PC-9 (cell line): ENCODE results near the gene ORAI3. TPM values are rescaled to one million over a fixed set of nuclear protein-coding genes. Genes with fewer than 3 reads are reported as not detected.

Experiments
- BruUV-seq: library from RNA; stranded (reverse); fragments of 400-500 nt; replicated peaks from 2 replicates; lab custom pipeline; 2021; lab: Mats Ljungman, UMichigan
- CTCF ChIA-PET: fragments of 300-600 bp; sonication (Branson Sonifier 250); formaldehyde crosslinking; loops from one replicate; lab custom pipeline; 2022; ENCODE audit warnings: antibody characterized with exemption; lab: Charles Lee
- POLR2A ChIA-PET: fragments of 300-600 bp; sonication (Branson Sonifier 250); formaldehyde crosslinking; loops from one replicate; lab custom pipeline; 2022; ENCODE audit warnings: antibody characterized with exemption; ENCODE audit not compliant: unreplicated experiment; lab: Charles Lee
- DNase-seq, 2 experiments: peaks; one replicate each; pipeline versions ENCODE4 v3.0.0 to v3.0.0-alpha.2; 2015 to 2022; ENCODE audit warnings: mixed read lengths in 1 of 2
- H2AFZ ChIP-seq: fragments of 200-600 bp; sonication (generic); 2 replicates; pipeline ENCODE4 v1.8.1; 2017; ENCODE audit warnings: antibody characterized with exemption
- H3F3A ChIP-seq: fragments of 200-600 bp; sonication (generic); 2 replicates; pipeline ENCODE4 v1.8.1; 2017; ENCODE audit warnings: antibody characterized with exemption, mild to moderate bottlenecking, low read depth; ENCODE audit not compliant: insufficient read depth
- H3K27ac ChIP-seq: fragments of 200-600 bp; sonication (generic); 2 replicates; pipeline ENCODE4 v1.6.1; 2016; ENCODE audit warnings: mixed run types
- H3K27me3 ChIP-seq: fragments of 200-600 bp; sonication (generic); 2 replicates; pipeline ENCODE4 v1.6.1; 2016; ENCODE audit warnings: low read depth, mixed run types; ENCODE audit not compliant: insufficient read depth
- H3K36me3 ChIP-seq: fragments of 200-600 bp; sonication (generic); 2 replicates; pipeline ENCODE4 v1.6.1; 2016; ENCODE audit warnings: low read depth, mixed run types
- H3K4me1 ChIP-seq: fragments of 200-600 bp; sonication (generic); replicated peaks from 2 replicates; pipeline ENCODE4 v1.6.1; 2016; ENCODE audit warnings: mixed run types; ENCODE audit not compliant: insufficient read depth
- H3K4me2 ChIP-seq: fragments of 200-600 bp; sonication (generic); 2 replicates; pipeline ENCODE4 v1.6.1; 2017; ENCODE audit warnings: mixed run types
- H3K4me3 ChIP-seq: fragments of 200-600 bp; sonication (generic); 2 replicates; pipeline ENCODE4 v1.6.1; 2016; ENCODE audit warnings: mixed run types
- H3K79me2 ChIP-seq: fragments of 200-600 bp; sonication (generic); 2 replicates; pipeline ENCODE4 v1.6.1; 2017; ENCODE audit warnings: low read depth, mixed run types
- H3K9me2 ChIP-seq: fragments of 200-600 bp; sonication (generic); 2 replicates; pipeline ENCODE4 v1.8.1; 2017; ENCODE audit warnings: mild to moderate bottlenecking; ENCODE audit not compliant: insufficient read depth
- H3K9me3 ChIP-seq: fragments of 200-600 bp; sonication (generic); 2 replicates; pipeline ENCODE4 v1.8.1; 2016; ENCODE audit warnings: low read depth; ENCODE audit not compliant: insufficient read depth
- H4K20me1 ChIP-seq: fragments of 200-600 bp; sonication (generic); 2 replicates; pipeline ENCODE4 v1.8.1; 2017; ENCODE audit not compliant: insufficient read depth
- CTCF ChIP-seq: fragments of 200-600 bp; sonication (generic); conservative IDR thresholded peaks from 2 replicates; pipeline ENCODE4 v1.6.1; 2017; ENCODE audit warnings: mixed run types, antibody characterized with exemption, mild to moderate bottlenecking, moderate library complexity
- EZH2 ChIP-seq: fragments of 200-600 bp; sonication (generic); IDR thresholded peaks from 2 replicates; pipeline ENCODE4 v1.8.0; 2017; ENCODE audit warnings: antibody characterized with exemption, low read depth
- intact Hi-C: fragments of 100-400 bp; cut with micrococcal nuclease; formaldehyde crosslinking; loops from one replicate; pipeline ENCODE4 v1.10.0; 2022; ENCODE audit not compliant: unreplicated experiment
- total RNA-seq: library from RNA; stranded (reverse); gene quantifications from 2 replicates; pipeline ENCODE4 v1.2.3, GENCODE V29; 2021

ORAI3 gene
- total RNA-seq, 1 experiment from 2014 or later: 43.5 TPM

- Histone ChIP-seq H3K9me3 (no peaks in the 10 kb centered on the region), H3K4me2 (peak overlapping the region; percentile 98), H3K4me3 (peak overlapping the region; percentile 67), H3K4me1 (peaks cover 24% of the 10 kb centered on the region), H3K79me2 (no peaks in the 10 kb centered on the region), H3F3A (peaks cover 41% of the 10 kb centered on the region), H3K9me2 (no peaks in the 10 kb centered on the region), H3K36me3 (no peaks in the 10 kb centered on the region), H2AFZ (peak overlapping the region; percentile 80), H3K27ac (peak overlapping the region; percentile 80), H4K20me1 (no peaks in the 10 kb centered on the region), H3K27me3 (no peaks in the 10 kb centered on the region)
- no peak for TF ChIP-seq EZH2
- no peak for TF ChIP-seq CTCF
- DNase-seq: peak; percentile 50 to 84
- CTCF ChIA-PET: interaction anchor here (0.6 to 0.8 kb wide), 2 partner anchors 10 to 11 kb away, joined by 3 to 5 read pairs; no protein-coding TSS in a partner anchor
- no TSS peak for BruUV-seq
- intact Hi-C loops: loop anchor here (1.0 kb wide), 2 partner anchors 36 to 183 kb away; partner anchors contain the start of genes FUS and STX4
- POLR2A ChIA-PET: interaction anchor here (0.5 to 1.0 kb wide), 5 partner anchors 20 to 480 kb away, joined by 3 to 29 read pairs (median 5); partner anchors contain the start of gene STX4
These were observed 48.3 kb downstream of the ORAI3 start for GRCh38 chr16:30996985-30997724.

- Histone ChIP-seq H3F3A (peaks cover 41% of the 10 kb centered on the region), H3K27me3 (no peaks in the 10 kb centered on the region), H3K79me2 (no peaks in the 10 kb centered on the region), H3K9me2 (no peaks in the 10 kb centered on the region), H3K4me1 (peaks cover 24% of the 10 kb centered on the region), H2AFZ (peak overlapping the region; percentile 80), H4K20me1 (no peaks in the 10 kb centered on the region), H3K4me2 (peak overlapping the region; percentile 98), H3K36me3 (no peaks in the 10 kb centered on the region), H3K27ac (peak overlapping the region; percentile 80), H3K4me3 (peak overlapping the region; percentile 67), H3K9me3 (no peaks in the 10 kb centered on the region)
- ChIA-PET CTCF (interaction anchor here (0.5 to 0.9 kb wide), 3 partner anchors 13 to 159 kb away, joined by 4 to 9 read pairs (median 5); partner anchors contain the start of gene HSD3B7), POLR2A (interaction anchor here (0.5 to 1.0 kb wide), 4 partner anchors 19 to 144 kb away, joined by 3 to 9 read pairs (median 5); partner anchors contain the start of genes STX4 and ZNF668)
- TF ChIP-seq CTCF (no peak), EZH2 (no peak)
- intact Hi-C loops: loop anchor here (1.0 kb wide), 2 partner anchors 35 to 182 kb away; partner anchors contain the start of genes FUS and STX4
- DNase-seq: peak; percentile 77 to 86
- TSS peak; percentile 81 for BruUV-seq
These were observed 49.1 kb downstream of the ORAI3 start for GRCh38 chr16:30997725-30998711.
